ENCODE data around the gene OSBPL5.

Gene OSBPL5

DNA sequence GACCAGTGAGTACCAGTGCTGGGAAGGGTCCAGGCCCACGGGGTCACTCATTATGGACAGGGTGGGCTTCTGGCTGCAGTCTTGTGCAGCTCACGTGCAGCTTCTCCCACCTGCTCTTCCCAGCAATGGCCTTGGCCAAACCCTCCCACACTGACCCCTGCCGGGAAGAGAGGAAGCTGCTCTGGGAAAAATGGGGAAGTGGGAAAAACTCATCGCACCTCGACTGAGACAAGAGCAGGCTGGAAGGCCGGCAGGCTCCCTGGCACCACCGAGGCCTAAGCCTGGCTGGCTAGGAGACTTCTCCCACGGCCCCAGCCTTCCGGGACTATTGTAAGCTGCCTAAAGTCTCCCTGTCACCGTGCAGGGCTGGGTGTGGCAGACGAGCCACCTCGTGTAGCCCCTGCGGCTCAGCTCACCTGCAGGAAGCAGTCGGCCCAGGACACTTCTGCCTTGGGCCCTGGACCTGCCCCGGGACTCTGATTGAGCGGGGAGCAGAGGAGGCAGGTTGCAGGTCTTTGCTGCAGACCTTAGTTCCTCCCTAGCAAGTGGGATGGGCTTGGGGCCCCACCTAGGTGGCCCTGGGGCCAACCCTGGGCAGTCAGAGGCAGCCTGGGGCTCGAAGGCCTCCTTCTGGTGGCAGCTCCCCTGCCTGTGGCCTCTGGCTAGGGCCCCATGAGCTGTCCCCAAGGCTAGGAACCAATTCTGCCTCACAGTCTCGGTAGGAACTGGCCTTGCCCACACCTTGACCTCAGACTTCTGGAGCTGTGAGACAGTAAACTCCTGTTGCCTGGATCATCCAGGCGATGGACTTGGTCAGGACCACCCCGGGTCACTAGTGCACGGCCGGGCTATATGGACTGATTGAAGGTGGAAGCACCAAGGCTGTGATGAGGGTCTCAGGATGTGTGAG, 30.4 kb upstream of the OSBPL5 start:
- no peak for ATAC-seq (ENCODE audit: low read depth)
- DNase-seq (ENCODE audit: low spot score), result peak; percentile 40
- Histone ChIP-seq H3K9me3 (ENCODE audit: severe bottlenecking) (no peaks in the 10 kb centered on the region), H3K4me1 (ENCODE audit: insufficient read depth, poor library complexity, severe bottlenecking) (no peaks in the 10 kb centered on the region), H3K36me3 (ENCODE audit: low read depth) (no peaks in the 10 kb centered on the region), H3K4me3 (ENCODE audit: severe bottlenecking) (no peak overlapping the region), H3K27me3 (ENCODE audit: insufficient read depth, poor library complexity, severe bottlenecking) (no peaks in the 10 kb centered on the region), H3K27ac (ENCODE audit: poor library complexity, severe bottlenecking) (no peak overlapping the region)
- TF ChIP-seq, protein P1, sequence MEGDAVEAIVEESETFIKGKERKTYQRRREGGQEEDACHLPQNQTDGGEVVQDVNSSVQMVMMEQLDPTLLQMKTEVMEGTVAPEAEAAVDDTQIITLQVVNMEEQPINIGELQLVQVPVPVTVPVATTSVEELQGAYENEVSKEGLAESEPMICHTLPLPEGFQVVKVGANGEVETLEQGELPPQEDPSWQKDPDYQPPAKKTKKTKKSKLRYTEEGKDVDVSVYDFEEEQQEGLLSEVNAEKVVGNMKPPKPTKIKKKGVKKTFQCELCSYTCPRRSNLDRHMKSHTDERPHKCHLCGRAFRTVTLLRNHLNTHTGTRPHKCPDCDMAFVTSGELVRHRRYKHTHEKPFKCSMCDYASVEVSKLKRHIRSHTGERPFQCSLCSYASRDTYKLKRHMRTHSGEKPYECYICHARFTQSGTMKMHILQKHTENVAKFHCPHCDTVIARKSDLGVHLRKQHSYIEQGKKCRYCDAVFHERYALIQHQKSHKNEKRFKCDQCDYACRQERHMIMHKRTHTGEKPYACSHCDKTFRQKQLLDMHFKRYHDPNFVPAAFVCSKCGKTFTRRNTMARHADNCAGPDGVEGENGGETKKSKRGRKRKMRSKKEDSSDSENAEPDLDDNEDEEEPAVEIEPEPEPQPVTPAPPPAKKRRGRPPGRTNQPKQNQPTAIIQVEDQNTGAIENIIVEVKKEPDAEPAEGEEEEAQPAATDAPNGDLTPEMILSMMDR (IDR thresholded peaks at IDR 0.05; ENCODE audit: poor library complexity, severe bottlenecking), result peak; percentile 40

DNA sequence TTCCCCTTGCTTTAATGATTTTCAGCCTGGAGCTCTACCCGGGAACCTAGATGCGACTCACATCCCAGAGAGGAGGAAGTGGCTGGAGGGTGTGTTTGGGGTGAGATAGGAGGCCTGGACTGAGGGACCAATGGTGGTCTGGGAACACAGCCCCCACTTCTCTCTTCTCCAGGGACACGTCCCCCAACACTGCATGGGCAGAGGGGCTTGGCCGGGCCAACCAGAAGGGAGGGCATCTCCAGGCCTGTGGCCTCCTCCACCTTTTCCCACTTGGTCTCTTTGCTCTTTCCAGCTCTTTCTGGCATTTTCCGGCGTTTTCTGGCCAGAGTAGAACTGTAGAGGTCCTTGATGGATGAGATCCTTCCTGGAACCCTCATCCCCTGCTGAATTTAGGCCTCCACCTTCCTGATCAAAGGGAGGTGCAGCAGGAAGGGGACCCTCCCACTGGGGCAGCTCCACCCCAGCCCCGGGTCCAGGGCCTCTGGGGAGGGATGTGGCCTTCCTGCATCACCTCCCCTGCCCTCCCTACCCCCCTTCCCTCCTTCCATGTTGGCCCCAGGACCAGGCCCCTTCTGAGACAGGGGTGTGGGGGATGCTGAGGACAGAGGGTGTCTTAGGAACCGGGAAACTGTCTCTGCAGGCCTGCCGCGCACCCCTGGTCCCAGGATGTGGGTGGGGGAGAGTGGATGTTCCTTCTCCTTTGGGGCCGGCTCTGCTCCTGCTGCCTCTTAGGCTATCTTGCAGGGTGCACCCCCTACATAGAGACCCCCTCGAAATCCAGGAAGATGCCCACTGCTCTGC, 29.1 kb upstream of the OSBPL5 start:
- Histone ChIP-seq H3K27me3 (ENCODE audit: insufficient read depth, poor library complexity, severe bottlenecking) (no peaks in the 10 kb centered on the region), H3K9me3 (ENCODE audit: severe bottlenecking) (no peaks in the 10 kb centered on the region), H3K4me3 (ENCODE audit: severe bottlenecking) (no peak overlapping the region), H3K36me3 (ENCODE audit: low read depth) (no peaks in the 10 kb centered on the region), H3K4me1 (ENCODE audit: insufficient read depth, poor library complexity, severe bottlenecking) (no peaks in the 10 kb centered on the region), H3K27ac (ENCODE audit: poor library complexity, severe bottlenecking) (no peak overlapping the region)
- DNase-seq (ENCODE audit: low spot score), result peak; percentile 42
- TF ChIP-seq, protein P1 (IDR thresholded peaks at IDR 0.05; ENCODE audit: poor library complexity, severe bottlenecking), result no peak
- ATAC-seq (ENCODE audit: low read depth), result no peak

DNA sequence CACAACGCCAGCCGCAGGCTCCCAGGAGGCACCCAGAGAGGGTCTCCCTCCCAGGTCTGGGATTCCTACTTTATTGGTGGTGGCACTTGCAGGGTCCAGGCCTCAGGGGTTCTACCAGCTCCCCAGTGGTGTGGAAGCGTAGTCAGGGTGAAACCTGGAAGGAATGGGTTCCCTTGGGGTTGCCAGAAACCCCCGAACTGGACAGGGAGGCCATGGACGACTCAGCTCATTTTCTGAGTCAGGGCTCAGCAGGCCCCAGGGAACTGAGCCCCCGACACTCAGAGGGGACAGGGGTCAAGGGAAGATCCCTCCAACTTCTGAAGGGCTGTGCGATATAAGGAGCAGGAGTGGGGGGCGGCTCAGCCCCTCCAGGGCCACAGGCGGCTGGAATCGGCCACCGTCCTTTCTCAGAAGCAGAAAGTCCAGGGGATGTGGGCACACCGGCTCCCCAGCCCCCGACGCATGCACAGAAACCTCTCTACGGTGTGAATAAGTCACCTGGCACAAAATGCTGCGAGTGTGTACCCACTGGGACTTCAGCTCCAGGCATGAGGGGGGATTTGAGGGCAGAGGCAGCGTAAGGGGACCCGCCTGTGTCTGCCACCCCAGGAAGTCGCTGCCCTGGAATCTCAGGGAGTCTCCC, 28.4 kb upstream of the OSBPL5 start:
- Histone ChIP-seq H3K4me3 (ENCODE audit: severe bottlenecking) (no peak overlapping the region), H3K36me3 (ENCODE audit: low read depth) (no peaks in the 10 kb centered on the region), H3K9me3 (ENCODE audit: severe bottlenecking) (no peaks in the 10 kb centered on the region), H3K27ac (ENCODE audit: poor library complexity, severe bottlenecking) (no peak overlapping the region), H3K4me1 (ENCODE audit: insufficient read depth, poor library complexity, severe bottlenecking) (no peaks in the 10 kb centered on the region), H3K27me3 (ENCODE audit: insufficient read depth, poor library complexity, severe bottlenecking) (no peaks in the 10 kb centered on the region)
- TF ChIP-seq, protein P1 (IDR thresholded peaks at IDR 0.05; ENCODE audit: poor library complexity, severe bottlenecking), result no peak
- ATAC-seq (ENCODE audit: low read depth) (no peak), DNase-seq (ENCODE audit: low spot score) (peak; percentile 34)

DNA sequence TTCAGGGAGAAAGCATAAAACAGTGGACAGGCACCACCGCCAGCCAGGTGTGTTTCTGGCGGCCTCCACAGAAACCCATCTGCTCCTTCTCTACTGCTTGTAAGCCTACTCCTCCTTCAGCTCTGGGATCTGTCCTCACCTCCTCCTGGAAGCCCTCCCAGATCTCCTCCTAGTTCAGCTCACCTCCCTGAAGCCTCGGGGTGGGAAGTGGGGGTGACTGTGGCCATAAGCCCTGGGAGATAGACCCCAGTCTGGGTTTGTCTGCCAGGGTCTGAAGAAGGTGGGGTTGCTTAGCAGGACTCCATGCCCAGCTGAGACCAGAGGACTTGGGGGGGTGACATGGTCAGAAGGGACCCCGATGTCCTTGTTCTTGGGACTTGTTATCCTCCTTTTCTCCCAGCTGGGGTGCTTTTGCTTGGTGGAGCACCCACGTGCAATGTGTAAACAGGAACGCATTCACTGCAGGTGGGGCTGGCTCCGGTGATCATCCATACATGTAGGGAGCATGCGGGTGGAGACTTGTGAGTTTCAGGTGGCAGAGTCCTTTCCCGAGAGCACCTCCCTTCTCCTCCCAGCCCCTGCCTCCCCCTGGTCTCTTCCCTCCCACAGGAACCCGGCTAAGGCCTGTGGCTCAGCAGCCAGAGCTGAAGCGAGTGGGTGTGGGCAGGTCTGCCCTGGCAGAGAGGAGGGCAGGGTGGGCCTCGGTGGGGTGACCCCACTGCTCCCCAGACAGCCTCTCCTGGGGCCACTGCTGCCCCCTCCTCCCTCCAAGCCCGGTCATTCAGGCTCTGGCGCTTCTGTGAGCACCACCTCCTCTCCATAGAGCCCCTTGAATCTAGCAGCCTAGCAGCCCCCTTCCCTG, 27.6 kb upstream of the OSBPL5 start:
- TF ChIP-seq, protein P1 (IDR thresholded peaks at IDR 0.05; ENCODE audit: poor library complexity, severe bottlenecking), result no peak
- DNase-seq (ENCODE audit: low spot score), result peak; percentile 40
- Histone ChIP-seq H3K9me3 (ENCODE audit: severe bottlenecking) (no peaks in the 10 kb centered on the region), H3K27ac (ENCODE audit: poor library complexity, severe bottlenecking) (no peak overlapping the region), H3K36me3 (ENCODE audit: low read depth) (no peaks in the 10 kb centered on the region), H3K4me1 (ENCODE audit: insufficient read depth, poor library complexity, severe bottlenecking) (no peaks in the 10 kb centered on the region), H3K4me3 (ENCODE audit: severe bottlenecking) (no peak overlapping the region), H3K27me3 (ENCODE audit: insufficient read depth, poor library complexity, severe bottlenecking) (no peaks in the 10 kb centered on the region)
- ATAC-seq (ENCODE audit: low read depth), result no peak
